ENCODE data around the gene RPL10.

- TF ChIP-seq CTCF (IDR thresholded peaks at IDR 0.05; ENCODE audit: extremely low read depth in 1 of 2, insufficient read depth in 1 of 2, low read depth in 1 of 2, low read length in 2 of 2) (no peak), POLR2A (IDR thresholded peaks at IDR 0.05; ENCODE audit: low read depth, low read length) (no peak), EZH2 (IDR thresholded peaks at IDR 0.05; ENCODE audit: borderline replicate concordance, low read depth, low read length, severe bottlenecking) (no peak), FOS (IDR thresholded peaks at IDR 0.05; ENCODE audit: borderline replicate concordance, insufficient read depth, low read length) (no peak), JUN (IDR thresholded peaks at IDR 0.05; ENCODE audit: borderline replicate concordance, insufficient read depth, insufficient read length, low read depth) (no peak), MYC (IDR thresholded peaks at IDR 0.05; ENCODE audit: low read depth, low read length) (no peak)
Observed at GRCh38 chrX:154448484-154448883, 50.3 kb downstream of the RPL10 start.

Measured in endothelial cell of umbilical vein (primary cell).